ENCODE data around the gene RHNO1. TPM values are rescaled to one million over a fixed set of nuclear protein-coding genes. Genes with fewer than 3 reads are reported as not detected.

Gene RHNO1
- total and polyA plus RNA-seq, 2 of the 8 experiments (the other 6 are each of a cell fraction or from before 2014, with no cell fraction given), result 55.8 to 56.9 TPM

DNA sequence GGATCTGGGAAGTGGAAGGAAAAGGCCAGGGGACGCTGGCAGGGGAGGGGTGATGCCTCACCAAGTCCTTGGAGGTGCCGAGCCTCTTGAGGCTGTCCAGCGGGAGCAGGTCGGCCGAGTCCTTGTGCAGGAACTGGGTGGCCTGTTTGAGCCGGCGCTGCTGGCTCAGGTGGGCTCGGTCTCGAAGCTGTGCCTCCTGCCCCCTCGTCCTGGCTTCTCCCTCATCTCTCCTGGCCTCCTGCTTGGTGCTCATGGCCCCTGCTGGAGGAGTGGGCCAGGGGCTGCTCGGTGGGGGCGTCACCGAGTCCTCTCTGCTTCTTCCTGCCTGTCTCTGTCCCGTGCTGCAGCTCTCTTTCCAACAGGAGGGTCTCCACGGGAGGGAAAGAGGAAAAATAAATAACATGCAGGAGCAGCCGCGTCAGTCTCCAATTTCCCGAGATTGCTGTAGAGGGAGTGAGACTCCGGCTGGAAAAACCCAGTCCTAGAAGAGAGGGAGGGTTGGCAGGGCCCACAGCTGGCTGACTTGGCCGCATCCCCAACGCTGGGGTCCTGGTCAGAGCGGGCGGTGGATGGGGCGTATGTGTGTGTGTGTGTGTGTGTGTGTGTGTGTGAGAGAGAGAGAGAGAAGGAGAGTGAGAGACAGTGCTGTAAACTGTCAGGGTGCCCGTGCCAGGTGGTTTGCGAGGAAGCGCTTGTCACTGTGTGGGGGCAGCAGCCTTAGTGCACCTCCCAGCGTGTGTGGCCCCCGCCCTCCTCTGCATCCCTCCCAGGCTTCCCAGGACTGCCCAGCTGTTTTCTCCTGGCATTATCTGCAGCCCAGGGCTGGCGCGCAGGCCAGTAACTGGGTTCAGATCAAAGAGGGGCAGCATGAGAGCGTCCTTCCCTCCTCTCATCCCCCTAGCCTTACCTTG is 42.2 kb upstream of the RHNO1 start, which contains the start of gene NRIP2:
NRIP2 (minus strand) TSS at position 455 of the 911 bp plus-strand sequence; CDS start at position 403, 52 bp downstream.
- Histone ChIP-seq H4K20me1 (replicated peaks in 1 of 2; ENCODE audit: control insufficient read depth in 1 of 2, insufficient read depth in 2 of 2, low read length in 2 of 2) (no peaks in the 10 kb centered on the region), H3K79me1 (ENCODE audit: low read depth, low read length) (no peaks in the 10 kb centered on the region), H3K27ac (ENCODE audit: low read depth, low read length) (no peak within 1 kb of the TSS), H2AK5ac (ENCODE audit: low read depth, low read length) (no peak within 1 kb of the TSS), H3K4ac (replicated peaks; ENCODE audit: insufficient read length, low read depth, low read length) (no peak within 1 kb of the TSS), H4K8ac (ENCODE audit: extremely low read depth, insufficient read depth, low read length) (peak within 1 kb of the TSS; percentile 12), H2BK12ac (ENCODE audit: low read depth, low read length) (peak within 1 kb of the TSS; percentile 27; the same call in 1 of the 2 replicates), H3K14ac (ENCODE audit: insufficient read length) (no peak within 1 kb of the TSS), H3K36me3 (ENCODE audit: control insufficient read depth in 2 of 4, insufficient read depth in 4 of 4, low read length in 3 of 4) (no peaks in the 10 kb centered on the region; a peak in 1 of 8 replicates), H2BK5ac (ENCODE audit: low read depth, low read length) (no peak within 1 kb of the TSS), H2AFZ (ENCODE audit: low read length) (no peak within 1 kb of the TSS), H3K27me3 (replicated peaks in 1 of 4; ENCODE audit: control insufficient read depth in 3 of 4, extremely low read depth in 1 of 4, insufficient read depth in 3 of 4, low read length in 3 of 4) (no peaks in the 10 kb centered on the region; a peak in 1 of 7 replicates), H4K5ac (ENCODE audit: insufficient read length, low read depth, low read length) (no peak within 1 kb of the TSS), H3K4me3 (ENCODE audit: extremely low read depth in 1 of 4, insufficient read depth in 2 of 4, low read depth in 3 of 4, low read length in 4 of 4) (peak within 1 kb of the TSS in 1 of 4 experiments; percentile 29; a peak in 2 of 8 replicates), H3K79me2 (ENCODE audit: control insufficient read depth in 1 of 2, insufficient read depth in 2 of 2, low read length in 2 of 2) (no peaks in the 10 kb centered on the region), H3K9me3 (ENCODE audit: insufficient read depth in 2 of 2, low read depth in 1 of 2, low read length in 1 of 2) (no peaks in the 10 kb centered on the region), H3K23ac (ENCODE audit: insufficient read length) (no peak within 1 kb of the TSS), H3K18ac (ENCODE audit: extremely low read depth, low read length) (peak within 1 kb of the TSS; percentile 78; the same call in 1 of the 2 replicates), H4K91ac (replicated peaks; ENCODE audit: insufficient read length, low read length) (no peak within 1 kb of the TSS), H3K9ac (replicated peaks in 1 of 4; ENCODE audit: extremely low read depth in 1 of 4, low read depth in 3 of 4, low read length in 3 of 4) (no peak within 1 kb of the TSS), H3K4me1 (replicated peaks in 1 of 4; ENCODE audit: control insufficient read depth in 3 of 4, insufficient read depth in 4 of 4, low read length in 3 of 4) (peaks cover 0 to 14% (median 9%) of the 10 kb centered on the region in 4 experiments; a peak in 6 of 7 replicates), H3K23me2 (ENCODE audit: low read depth, low read length) (no peaks in the 10 kb centered on the region; the same call in 1 of the 2 replicates), H2BK20ac (ENCODE audit: low read length) (no peak within 1 kb of the TSS), H2BK120ac (replicated peaks; ENCODE audit: low read depth, low read length) (no peak within 1 kb of the TSS), H2BK15ac (ENCODE audit: low read length) (no peak within 1 kb of the TSS), H3K4me2 (ENCODE audit: insufficient read depth in 1 of 2, low read depth in 2 of 2, low read length in 2 of 2) (peak within 1 kb of the TSS; percentile 14 to 50; a peak in 3 of 4 replicates), H3K56ac (replicated peaks; ENCODE audit: insufficient read length, low read depth, low read length) (no peak within 1 kb of the TSS)
- DNase-seq (ENCODE audit: low read depth in 1 of 2, low spot score in 2 of 2) (peak in 1 of 2 experiments; percentile 65), FAIRE-seq (no peak)
- ChIA-PET POLR2A (ENCODE audit: partially characterized antibody) (interaction anchor here (0.6 to 6.3 kb wide), 11 partner anchors 10 to 106 kb away, joined by 3 to 58 read pairs (median 4); partner anchors contain the start of genes ITFG2 and TULP3), CTCF (ENCODE audit: partially characterized antibody) (interaction anchor here (0.7 to 6.9 kb wide), 11 partner anchors 9 to 200 kb away, joined by 3 to 52 read pairs (median 5); partner anchors contain the start of gene ITFG2)
- TF ChIP-seq POLR2AphosphoS5 (IDR thresholded peaks at IDR 0.05; ENCODE audit: low read depth, low read length), result no peak
- TF ChIP-seq RAD21 (IDR thresholded peaks at IDR 0.05 in 1 of 2, conservative IDR thresholded peaks at IDR 0.05 in 1 of 2; ENCODE audit: low read depth in 2 of 2, low read length in 2 of 2), result 0 out of 4 replicates have a peak, but pooled peaks of 1 of the 2 experiments have one; percentile 2
- WGBS, 2 experiments (ENCODE audit: extremely low coverage in 1 of 2, insufficient coverage in 1 of 2, insufficient read length in 1 of 2, insufficient replicate concordance in 2 of 2, low coverage in 1 of 2, low lambda C conversion rate in 2 of 2, missing lambda C conversion rate in 1 of 2), result 65% methylated on average over 30 of the region's 32 CpGs; no CpG with 5 or more reads in 1 of the 2 experiments
